ENCODE data around the gene CCDC12. TPM values are rescaled to one million over a fixed set of nuclear protein-coding genes. Genes with fewer than 3 reads are reported as not detected.
A peak's percentile ranks its signal among the peaks of the same experiment; 100 is the strongest.

CCDC12 gene
- total RNA-seq, 1 donor from 2014 or later = 41.4 TPM

DNA sequence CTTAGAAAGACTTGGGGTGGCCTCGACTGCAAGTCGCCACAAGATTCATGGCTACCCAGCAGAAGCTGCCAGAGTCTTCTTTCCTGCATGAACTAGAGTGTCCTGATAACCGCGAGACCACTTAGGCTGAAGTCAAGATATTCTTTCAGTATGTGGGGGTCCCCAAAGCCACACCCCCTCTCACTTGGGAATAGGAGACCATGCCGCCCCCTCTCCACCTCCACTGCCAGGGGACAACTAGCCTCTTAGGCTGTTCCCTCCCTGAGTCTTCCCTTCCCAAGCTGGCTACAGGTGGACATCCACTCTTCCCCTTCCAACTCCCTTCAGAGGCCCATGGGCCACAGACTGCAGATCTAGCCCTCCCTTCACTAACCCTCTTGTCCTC, 1.3 kb upstream of the CCDC12 start:
- Mint-ChIP-seq H3K27ac (ENCODE audit: unreplicated experiment) (peak overlapping the region; percentile 28), H3K27me3 (ENCODE audit: unreplicated experiment) (peaks cover 12% of the 10 kb centered on the region), H3K4me1 (ENCODE audit: low read depth, unreplicated experiment) (peaks cover 7% of the 10 kb centered on the region), H3K9me3 (ENCODE audit: unreplicated experiment) (peaks cover 11% of the 10 kb centered on the region), H3K4me3 (ENCODE audit: unreplicated experiment) (peak overlapping the region; percentile 67), H3K36me3 (ENCODE audit: unreplicated experiment) (no peaks in the 10 kb centered on the region)
- DNase-seq = no peak
- TF ChIP-seq, protein P1, sequence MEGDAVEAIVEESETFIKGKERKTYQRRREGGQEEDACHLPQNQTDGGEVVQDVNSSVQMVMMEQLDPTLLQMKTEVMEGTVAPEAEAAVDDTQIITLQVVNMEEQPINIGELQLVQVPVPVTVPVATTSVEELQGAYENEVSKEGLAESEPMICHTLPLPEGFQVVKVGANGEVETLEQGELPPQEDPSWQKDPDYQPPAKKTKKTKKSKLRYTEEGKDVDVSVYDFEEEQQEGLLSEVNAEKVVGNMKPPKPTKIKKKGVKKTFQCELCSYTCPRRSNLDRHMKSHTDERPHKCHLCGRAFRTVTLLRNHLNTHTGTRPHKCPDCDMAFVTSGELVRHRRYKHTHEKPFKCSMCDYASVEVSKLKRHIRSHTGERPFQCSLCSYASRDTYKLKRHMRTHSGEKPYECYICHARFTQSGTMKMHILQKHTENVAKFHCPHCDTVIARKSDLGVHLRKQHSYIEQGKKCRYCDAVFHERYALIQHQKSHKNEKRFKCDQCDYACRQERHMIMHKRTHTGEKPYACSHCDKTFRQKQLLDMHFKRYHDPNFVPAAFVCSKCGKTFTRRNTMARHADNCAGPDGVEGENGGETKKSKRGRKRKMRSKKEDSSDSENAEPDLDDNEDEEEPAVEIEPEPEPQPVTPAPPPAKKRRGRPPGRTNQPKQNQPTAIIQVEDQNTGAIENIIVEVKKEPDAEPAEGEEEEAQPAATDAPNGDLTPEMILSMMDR (IDR thresholded peaks at IDR 0.05; ENCODE audit: partially characterized antibody, unreplicated experiment) = no peak

DNA sequence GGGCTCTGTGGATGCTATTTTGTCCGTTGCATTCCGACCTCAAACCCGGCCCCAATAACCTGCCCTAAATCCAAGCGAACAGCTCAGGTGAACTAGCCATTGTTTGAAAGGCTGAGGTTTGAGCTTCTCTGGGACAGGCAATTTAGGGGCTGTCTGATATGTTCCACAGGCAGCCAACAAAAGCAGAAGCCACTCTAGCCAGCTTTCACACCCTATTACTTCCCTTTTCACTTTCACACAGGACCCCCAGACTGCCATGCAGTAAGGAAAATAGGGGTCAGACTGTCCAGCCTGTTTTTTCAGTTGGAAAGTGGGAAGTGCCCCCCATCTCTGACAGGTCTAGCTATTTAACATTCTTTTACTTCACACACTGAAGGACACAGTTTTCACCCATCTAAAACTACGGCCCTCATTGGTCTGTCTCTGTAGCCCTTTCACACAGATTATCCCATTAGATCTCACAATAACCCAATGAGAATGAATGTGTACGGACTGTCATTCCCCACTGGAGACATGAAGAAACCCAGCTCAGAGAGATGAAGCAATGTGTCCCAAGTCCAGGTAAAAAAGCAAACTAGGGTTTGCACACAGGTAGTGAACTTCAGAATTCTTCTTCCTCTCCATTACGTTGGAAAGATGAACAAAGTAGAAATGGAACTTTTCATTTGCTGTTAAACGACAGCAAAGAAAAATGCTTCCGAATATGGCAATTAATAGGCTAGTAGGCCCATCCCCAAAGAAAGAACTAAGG, 1.9 kb downstream of the CCDC12 start:
- H3K9me3 Mint-ChIP-seq (ENCODE audit: unreplicated experiment) = peaks cover 11% of the 10 kb centered on the region
- H3K27me3 Mint-ChIP-seq (ENCODE audit: unreplicated experiment) = peaks cover 11% of the 10 kb centered on the region
- peak overlapping the region; percentile 33 for H3K27ac Mint-ChIP-seq (ENCODE audit: unreplicated experiment)
- TF ChIP-seq, protein P1 (IDR thresholded peaks at IDR 0.05; ENCODE audit: partially characterized antibody, unreplicated experiment) = no peak
- peaks cover 20% of the 10 kb centered on the region for H3K4me1 Mint-ChIP-seq (ENCODE audit: low read depth, unreplicated experiment)
- peak overlapping the region; percentile 74 for H3K4me3 Mint-ChIP-seq (ENCODE audit: unreplicated experiment)
- no peaks in the 10 kb centered on the region for H3K36me3 Mint-ChIP-seq (ENCODE audit: unreplicated experiment)
- no peak for DNase-seq

DNA sequence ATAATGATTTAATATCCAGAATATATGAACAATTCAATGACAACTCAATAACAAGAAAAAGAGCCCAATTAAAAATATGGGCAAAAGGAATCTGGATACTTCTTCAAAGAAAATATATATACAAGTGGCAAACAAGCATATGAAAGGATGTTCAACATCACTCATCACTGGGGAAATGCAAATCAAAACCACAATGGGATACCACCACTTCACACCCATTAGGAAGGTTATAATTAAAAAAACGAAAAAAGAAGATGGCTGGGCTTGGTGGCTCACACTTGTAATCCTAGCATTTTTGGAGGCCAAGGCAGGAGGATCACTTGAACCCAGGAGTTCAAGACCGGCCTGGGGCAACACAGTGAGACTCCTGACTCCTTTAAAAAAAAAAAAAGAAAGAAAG, 4.1 kb downstream of the CCDC12 start:
- Mint-ChIP-seq H3K27me3 (ENCODE audit: unreplicated experiment) (peaks cover 6% of the 10 kb centered on the region), H3K4me1 (ENCODE audit: low read depth, unreplicated experiment) (peaks cover 21% of the 10 kb centered on the region), H3K9me3 (ENCODE audit: unreplicated experiment) (peaks cover 10% of the 10 kb centered on the region), H3K27ac (ENCODE audit: unreplicated experiment) (no peak overlapping the region), H3K4me3 (ENCODE audit: unreplicated experiment) (no peak overlapping the region), H3K36me3 (ENCODE audit: unreplicated experiment) (no peaks in the 10 kb centered on the region)
- TF ChIP-seq, protein P1 (IDR thresholded peaks at IDR 0.05; ENCODE audit: partially characterized antibody, unreplicated experiment) = no peak
- no peak for DNase-seq

DNA sequence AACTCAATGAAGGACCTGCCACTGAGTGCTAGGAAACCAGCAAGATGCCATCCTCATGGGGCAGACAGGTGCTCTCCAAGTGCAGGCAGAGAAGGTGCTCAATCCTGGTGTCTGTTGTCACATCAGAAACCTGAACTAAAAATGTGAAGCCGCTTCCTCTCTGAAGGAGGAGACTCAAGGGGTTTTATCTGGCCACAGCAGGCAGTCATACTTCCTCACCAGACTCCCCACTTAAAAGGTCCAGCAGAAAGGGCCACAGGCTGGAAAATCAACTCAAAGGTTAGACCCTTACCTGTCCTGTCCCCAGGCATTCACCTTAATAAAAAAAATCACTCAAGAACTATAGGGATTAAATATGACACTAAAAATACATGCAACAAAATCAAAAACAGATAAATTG, 4.8 kb downstream of the CCDC12 start:
- Mint-ChIP-seq H3K4me1 (ENCODE audit: low read depth, unreplicated experiment) (peaks cover 26% of the 10 kb centered on the region), H3K9me3 (ENCODE audit: unreplicated experiment) (peaks cover 9% of the 10 kb centered on the region), H3K27me3 (ENCODE audit: unreplicated experiment) (peaks cover 7% of the 10 kb centered on the region), H3K36me3 (ENCODE audit: unreplicated experiment) (no peaks in the 10 kb centered on the region), H3K4me3 (ENCODE audit: unreplicated experiment) (no peak overlapping the region), H3K27ac (ENCODE audit: unreplicated experiment) (no peak overlapping the region)
- no peak for DNase-seq
- TF ChIP-seq, protein P1 (IDR thresholded peaks at IDR 0.05; ENCODE audit: partially characterized antibody, unreplicated experiment) = no peak

DNA sequence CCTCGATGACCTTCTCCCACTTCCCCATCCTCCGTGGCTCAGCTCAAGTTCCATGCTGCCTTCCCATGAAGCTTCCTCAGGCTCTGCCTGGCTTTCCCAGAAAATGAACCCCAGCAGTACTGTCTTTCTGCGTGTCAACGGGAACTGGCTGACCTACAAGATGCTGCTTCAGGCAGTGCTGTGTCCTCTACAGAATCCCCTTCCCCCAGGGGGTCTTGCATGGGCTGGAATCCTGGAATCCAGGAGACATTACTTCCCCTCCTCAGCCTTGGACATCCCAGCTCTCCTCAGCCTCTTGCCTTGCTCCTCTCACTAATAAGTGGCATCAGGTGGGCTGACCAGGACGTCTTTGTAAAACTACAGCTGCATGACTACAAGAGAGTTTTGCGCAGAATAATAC, 5.4 kb downstream of the CCDC12 start:
- Mint-ChIP-seq H3K4me3 (ENCODE audit: unreplicated experiment) (no peak overlapping the region), H3K4me1 (ENCODE audit: low read depth, unreplicated experiment) (peaks cover 28% of the 10 kb centered on the region), H3K9me3 (ENCODE audit: unreplicated experiment) (peaks cover 4% of the 10 kb centered on the region), H3K27me3 (ENCODE audit: unreplicated experiment) (peaks cover 6% of the 10 kb centered on the region), H3K27ac (ENCODE audit: unreplicated experiment) (no peak overlapping the region), H3K36me3 (ENCODE audit: unreplicated experiment) (no peaks in the 10 kb centered on the region)
- TF ChIP-seq, protein P1 (IDR thresholded peaks at IDR 0.05; ENCODE audit: partially characterized antibody, unreplicated experiment) = no peak
- no peak for DNase-seq
